HepG2 (cell line): Measurements from ENCODE around the gene FXYD1. TPM values are rescaled to one million over a fixed set of nuclear protein-coding genes. Genes with fewer than 3 reads are reported as not detected.
"Not testable (repeated sequence)": the region's sequence is repeated elsewhere in the genome, so short reads cannot be mapped to it uniquely, and the experiment has no call there.

Source experiments
- HINFP ChIP-seq: sonication (generic); formaldehyde crosslinking; IDR thresholded peaks from 2 replicates; pipeline ENCODE4 v1.4.0; 2020; ENCODE audit warnings: low read depth, mild to moderate bottlenecking, missing genetic modification reagents
- HNF1A ChIP-seq, 2 experiments: sonication (generic) in 1 of 2; formaldehyde crosslinking in 1 of 2; IDR thresholded peaks; 2 replicates each; pipeline versions ENCODE4 v1.4.0 to v1.6.1; 2016 to 2020; ENCODE audit warnings: borderline replicate concordance in 1 of 2, low read depth in 1 of 2, mild to moderate bottlenecking in 1 of 2, missing genetic modification reagents in 1 of 2
- MAX ChIP-seq: IDR thresholded peaks from 2 replicates; pipeline ENCODE4 v1.6.1; 2012; ENCODE audit warnings: inconsistent platforms
- MEF2D ChIP-seq: sonication (generic); formaldehyde crosslinking; IDR thresholded peaks from 2 replicates; pipeline ENCODE4 v1.5.1; 2020; ENCODE audit warnings: mild to moderate bottlenecking, missing genetic modification reagents
- NONO ChIP-seq, 2 experiments: fragments of 450-650 bp in 1 of 2; sonication (generic) in 1 of 2; formaldehyde crosslinking in 1 of 2; IDR thresholded peaks in 1 of 2; conservative IDR thresholded peaks in 1 of 2; 2 replicates each; pipeline versions ENCODE4 v1.6.1 to v1.8.0; 2017 to 2022; ENCODE audit warnings: mild to moderate bottlenecking in 1 of 2, missing genetic modification reagents in 1 of 2, moderate library complexity in 1 of 2
- SOX5 ChIP-seq: IDR thresholded peaks from 2 replicates; pipeline ENCODE4 v1.6.1; 2016; ENCODE audit warnings: borderline replicate concordance
- ZBTB38 ChIP-seq: sonication (generic); formaldehyde crosslinking; IDR thresholded peaks from 2 replicates; pipeline ENCODE4 v1.5.1; 2020; ENCODE audit warnings: mild to moderate bottlenecking, missing genetic modification reagents
- ZNF552 ChIP-seq: sonication (generic); formaldehyde crosslinking; IDR thresholded peaks from 2 replicates; pipeline ENCODE4 v1.9.0; 2022; ENCODE audit warnings: missing genetic modification reagents, mild to moderate bottlenecking, borderline replicate concordance
- ZNF605 ChIP-seq: sonication (generic); formaldehyde crosslinking; IDR thresholded peaks from 2 replicates; pipeline ENCODE4 v1.8.0; 2022; ENCODE audit warnings: mild to moderate bottlenecking, missing genetic modification reagents
- ZNF614 ChIP-seq: IDR thresholded peaks from 2 replicates; pipeline ENCODE4 v1.6.1; 2018; ENCODE audit warnings: missing biosample characterization, missing genetic modification reagents, inconsistent platforms, borderline replicate concordance
- ZSCAN29 ChIP-seq: sonication (generic); formaldehyde crosslinking; conservative IDR thresholded peaks from 2 replicates; pipeline ENCODE4 v1.4.0; 2020; ENCODE audit warnings: mild to moderate bottlenecking, missing genetic modification reagents
- polyA plus RNA-seq, 8 experiments: library from polyadenylated mRNA; depleted of rRNA in 3 of 8; stranded (reverse) in 7 of 8; unstranded in 1 of 8; fragments of >200 nt; fragmentation: Illumina TruSeq in 4 of 8; extraction: Trizol in 4 of 8; gene quantifications; 2 replicates each; pipeline versions ENCODE4 v1.2.1 to v1.2.3, GENCODE V29; 2011 to 2016; ENCODE audit warnings: low read depth in 4 of 8, missing spikeins in 1 of 8, mixed read lengths in 1 of 8; ENCODE audit not compliant: insufficient read depth in 1 of 8
- total RNA-seq, 5 experiments: library from RNA; depleted of rRNA; stranded (reverse); fragments of >200 nt; fragmentation: Illumina TruSeq; extraction: Trizol; gene quantifications; 2 replicates each; pipeline ENCODE4 v1.2.3, GENCODE V29; 2016; ENCODE audit warnings: low read depth in 1 of 5
- TF ChIP-seq, protein P1 (sequence below): sonication (generic); formaldehyde crosslinking; IDR thresholded peaks from 2 replicates; pipeline ENCODE4 v1.5.0; 2020; ENCODE audit warnings: mild to moderate bottlenecking, missing genetic modification reagents, borderline replicate concordance
- TF ChIP-seq, protein P2 (sequence below): sonication (generic); formaldehyde crosslinking; IDR thresholded peaks from 2 replicates; pipeline ENCODE4 v1.5.1; 2020; ENCODE audit warnings: missing genetic modification reagents, mild to moderate bottlenecking, borderline replicate concordance
- TF ChIP-seq, protein P3 (sequence below): sonication (generic); formaldehyde crosslinking; IDR thresholded peaks from 2 replicates; pipeline ENCODE4 v1.4.0; 2020; ENCODE audit warnings: missing genetic modification reagents

The FXYD1 gene
- total and polyA plus RNA-seq, 2 of the 13 experiments (the other 11 are each of a cell fraction or from before 2014, with no cell fraction given), result 31.2 TPM; not detected in 1

DNA sequence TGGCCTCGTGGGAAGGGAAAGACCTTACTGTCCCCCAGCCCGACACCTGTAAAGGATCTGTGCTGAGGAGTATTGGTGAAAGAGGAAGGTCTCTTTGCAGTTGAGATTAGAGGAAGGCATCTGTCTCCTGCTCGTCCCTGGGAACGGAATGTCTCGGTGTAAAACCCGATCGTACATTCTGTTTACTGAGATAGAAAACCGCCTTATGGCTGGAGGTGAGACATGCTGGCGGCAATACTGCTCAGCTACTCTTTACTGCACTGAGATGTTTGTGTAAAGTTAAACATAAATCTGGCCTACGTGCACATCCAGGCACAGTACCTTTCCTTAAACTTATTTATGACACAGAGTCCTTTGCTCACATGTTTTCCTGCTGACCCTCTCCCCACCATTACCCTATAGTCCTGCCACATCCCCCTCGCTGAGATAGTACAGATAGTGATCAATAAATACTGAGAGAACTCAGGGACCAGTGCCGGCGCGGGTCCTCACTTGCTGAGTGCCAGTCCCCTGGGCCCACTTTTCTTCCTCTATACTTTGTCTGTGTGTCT, 8.8 kb upstream of the FXYD1 start (continued):
- TF ChIP-seq ZNF552 (0 out of 2 replicates have a peak, but pooled peaks have one; percentile 47), ZBTB38 (CRISPR knock-in tag) (peak; percentile 67; the same call in 1 of the 2 replicates), HINFP (0 out of 2 replicates have a peak, but pooled peaks have one; percentile 33), MAX (peak; percentile 51; the same call in 1 of the 2 replicates), MEF2D (CRISPR knock-in tag) (peak; percentile 98), SOX5 (CRISPR knock-in tag) (peak; percentile 29; the same call in 1 of the 2 replicates), HNF1A (IDR thresholded peaks at IDR 0.05; ENCODE audit: low read depth) (peak; percentile 79), HNF1A (CRISPR knock-in tag; IDR thresholded peaks at IDR 0.05; ENCODE audit: borderline replicate concordance) (peak; percentile 75; the same call in 1 of the 2 replicates), ZNF605 (0 out of 2 replicates have a peak, but pooled peaks have one; percentile 19), NONO (CRISPR knock-in tag; conservative IDR thresholded peaks at IDR 0.05) (peak; percentile 54; the same call in 1 of the 2 replicates), ZSCAN29 (CRISPR knock-in tag) (peak; percentile 95), ZNF614 (CRISPR knock-in tag) (peak; percentile 53; the same call in 1 of the 2 replicates)
- TF ChIP-seq, protein P1, sequence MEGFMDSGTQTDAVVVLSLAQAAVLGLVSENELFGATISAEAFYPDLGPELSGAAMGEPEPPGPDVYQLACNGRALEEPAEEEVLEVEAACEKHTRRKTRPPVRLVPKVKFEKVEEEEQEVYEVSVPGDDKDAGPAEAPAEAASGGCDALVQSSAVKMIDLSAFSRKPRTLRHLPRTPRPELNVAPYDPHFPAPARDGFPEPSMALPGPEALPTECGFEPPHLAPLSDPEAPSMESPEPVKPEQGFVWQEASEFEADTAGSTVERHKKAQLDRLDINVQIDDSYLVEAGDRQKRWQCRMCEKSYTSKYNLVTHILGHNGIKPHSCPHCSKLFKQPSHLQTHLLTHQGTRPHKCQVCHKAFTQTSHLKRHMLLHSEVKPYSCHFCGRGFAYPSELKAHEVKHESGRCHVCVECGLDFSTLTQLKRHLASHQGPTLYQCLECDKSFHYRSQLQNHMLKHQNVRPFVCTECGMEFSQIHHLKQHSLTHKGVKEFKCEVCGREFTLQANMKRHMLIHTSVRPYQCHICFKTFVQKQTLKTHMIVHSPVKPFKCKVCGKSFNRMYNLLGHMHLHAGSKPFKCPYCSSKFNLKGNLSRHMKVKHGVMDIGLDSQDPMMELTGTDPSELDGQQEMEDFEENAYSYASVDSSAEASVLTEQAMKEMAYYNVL, result peak; percentile 69; the same call in 1 of the 2 replicates
- TF ChIP-seq, protein P2, sequence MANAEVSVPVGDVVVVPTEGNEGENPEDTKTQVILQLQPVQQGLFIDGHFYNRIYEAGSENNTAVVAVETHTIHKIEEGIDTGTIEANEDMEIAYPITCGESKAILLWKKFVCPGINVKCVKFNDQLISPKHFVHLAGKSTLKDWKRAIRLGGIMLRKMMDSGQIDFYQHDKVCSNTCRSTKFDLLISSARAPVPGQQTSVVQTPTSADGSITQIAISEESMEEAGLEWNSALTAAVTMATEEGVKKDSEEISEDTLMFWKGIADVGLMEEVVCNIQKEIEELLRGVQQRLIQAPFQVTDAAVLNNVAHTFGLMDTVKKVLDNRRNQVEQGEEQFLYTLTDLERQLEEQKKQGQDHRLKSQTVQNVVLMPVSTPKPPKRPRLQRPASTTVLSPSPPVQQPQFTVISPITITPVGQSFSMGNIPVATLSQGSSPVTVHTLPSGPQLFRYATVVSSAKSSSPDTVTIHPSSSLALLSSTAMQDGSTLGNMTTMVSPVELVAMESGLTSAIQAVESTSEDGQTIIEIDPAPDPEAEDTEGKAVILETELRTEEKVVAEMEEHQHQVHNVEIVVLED (CRISPR knock-in tag), result peak; percentile 58; the same call in 1 of the 2 replicates
- TF ChIP-seq, protein P3, sequence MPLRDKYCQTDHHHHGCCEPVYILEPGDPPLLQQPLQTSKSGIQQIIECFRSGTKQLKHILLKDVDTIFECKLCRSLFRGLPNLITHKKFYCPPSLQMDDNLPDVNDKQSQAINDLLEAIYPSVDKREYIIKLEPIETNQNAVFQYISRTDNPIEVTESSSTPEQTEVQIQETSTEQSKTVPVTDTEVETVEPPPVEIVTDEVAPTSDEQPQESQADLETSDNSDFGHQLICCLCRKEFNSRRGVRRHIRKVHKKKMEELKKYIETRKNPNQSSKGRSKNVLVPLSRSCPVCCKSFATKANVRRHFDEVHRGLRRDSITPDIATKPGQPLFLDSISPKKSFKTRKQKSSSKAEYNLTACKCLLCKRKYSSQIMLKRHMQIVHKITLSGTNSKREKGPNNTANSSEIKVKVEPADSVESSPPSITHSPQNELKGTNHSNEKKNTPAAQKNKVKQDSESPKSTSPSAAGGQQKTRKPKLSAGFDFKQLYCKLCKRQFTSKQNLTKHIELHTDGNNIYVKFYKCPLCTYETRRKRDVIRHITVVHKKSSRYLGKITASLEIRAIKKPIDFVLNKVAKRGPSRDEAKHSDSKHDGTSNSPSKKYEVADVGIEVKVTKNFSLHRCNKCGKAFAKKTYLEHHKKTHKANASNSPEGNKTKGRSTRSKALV (CRISPR knock-in tag), result peak; percentile 53
- not testable (repeated sequence) for TF ChIP-seq NONO (IDR thresholded peaks at IDR 0.05)
